Adrenal gland (tissue), 5 donors: ENCODE measurements around the gene RASGRP2.

ENCODE experiments used
- CTCF ChIP-seq, 6 experiments: fragments of 450-650 bp in 4 of 6; fragments of 200-600 bp in 2 of 6; sonication (generic) in 1 of 6; IDR thresholded peaks; 1 replicate in 5 of 6; 2 replicates in 1 of 6; pipeline versions ENCODE4 v1.5.1 to v1.8.0; 2016 to 2021; ENCODE audit warnings: antibody characterized with exemption in 6 of 6, mild to moderate bottlenecking in 2 of 6, moderate library complexity in 1 of 6
- POLR2A ChIP-seq, 2 donors: fragments of 450-650 bp; IDR thresholded peaks; one replicate each; pipeline ENCODE4 v1.6.1; 2017; ENCODE audit warnings: antibody characterized with exemption in 2 of 2, mild to moderate bottlenecking in 2 of 2, moderate library complexity in 1 of 2
- donor health status: DM: no; HTN: no; CAD: no.

GRCh38 chr11:64772303-64773018, 28.5 kb upstream of the RASGRP2 start:
- TF ChIP-seq POLR2A (IDR thresholded peaks at IDR 0.05) (no peak), CTCF (IDR thresholded peaks at IDR 0.05) (no peak)
